Smooth muscle cell (in vitro differentiated cells): ENCODE results near the gene KLRC3. TPM values are rescaled to one million over a fixed set of nuclear protein-coding genes. Genes with fewer than 3 reads are reported as not detected.
A peak's percentile ranks its signal among the peaks of the same experiment; 100 is the strongest.
"Not testable (repeated sequence)": the region's sequence is repeated elsewhere in the genome, so short reads cannot be mapped to it uniquely, and the experiment has no call there.

ENCODE experiments used
- DNase-seq: peaks from one replicate; lab custom pipeline; 2025; ENCODE audit not compliant: unreplicated experiment; lab: John Stamatoyannopoulos, UW
- H2AFZ ChIP-seq: fragments of 200-600 bp; sonication (generic); 2 replicates; pipeline ENCODE4 v1.6.0; 2016; ENCODE audit warnings: antibody characterized with exemption, low read depth, mild to moderate bottlenecking
- H3F3A ChIP-seq: fragments of 200-600 bp; sonication (generic); 2 replicates; pipeline ENCODE4 v1.6.0; 2017; ENCODE audit warnings: antibody characterized with exemption, low read depth
- H3K27ac ChIP-seq: fragments of 200-600 bp; sonication (generic); 2 replicates; pipeline ENCODE4 v1.5.1; 2016; ENCODE audit warnings: low read depth, mild to moderate bottlenecking
- H3K27me3 ChIP-seq: fragments of 200-600 bp; sonication (generic); 2 replicates; pipeline ENCODE4 v1.6.1; 2016; ENCODE audit warnings: low read depth, mild to moderate bottlenecking
- H3K36me3 ChIP-seq: fragments of 200-600 bp; sonication (generic); 2 replicates; pipeline ENCODE4 v1.5.1; 2016; ENCODE audit warnings: low read depth
- H3K4me1 ChIP-seq: fragments of 200-600 bp; sonication (generic); 2 replicates; pipeline ENCODE4 v1.5.1; 2016; ENCODE audit warnings: low read depth
- H3K4me2 ChIP-seq: fragments of 200-600 bp; sonication (generic); 2 replicates; pipeline ENCODE4 v1.6.0; 2016; ENCODE audit warnings: mild to moderate bottlenecking
- H3K4me3 ChIP-seq: fragments of 200-600 bp; sonication (generic); 2 replicates; pipeline ENCODE4 v1.5.1; 2016; ENCODE audit warnings: mild to moderate bottlenecking
- H3K79me2 ChIP-seq: fragments of 200-600 bp; sonication (generic); 2 replicates; pipeline ENCODE4 v1.6.0; 2016; ENCODE audit warnings: low read depth, mild to moderate bottlenecking
- H3K9ac ChIP-seq: fragments of 200-600 bp; sonication (generic); 2 replicates; pipeline ENCODE4 v1.6.0; 2016; ENCODE audit warnings: low read depth
- H3K9me3 ChIP-seq: fragments of 200-600 bp; sonication (generic); replicated peaks from 2 replicates; pipeline ENCODE4 v1.5.1; 2016; ENCODE audit warnings: low read depth
- H4K20me1 ChIP-seq: fragments of 200-600 bp; sonication (generic); 2 replicates; pipeline ENCODE4 v1.6.0; 2016; ENCODE audit warnings: low read depth
- WGBS: methylation state at CpG from one replicate; pipeline ENCODE4 v1.1.7; 2016; ENCODE audit warnings: low lambda C conversion rate; 5-methylcytosine and 5-hydroxymethylcytosine counted together
- polyA plus RNA-seq: library from polyadenylated mRNA; unstranded; fragments of >200 nt; fragmentation: Nextera tagmentation; extraction: Ambion mirVana; gene quantifications from 2 replicates; pipeline ENCODE4 v1.2.1, GENCODE V29; 2016
- total RNA-seq: library from RNA; depleted of rRNA; stranded (reverse); fragments of >200 nt; gene quantifications from 2 replicates; pipeline ENCODE4 v1.2.3, GENCODE V29; 2014
- TF ChIP-seq, protein P1 (sequence below): fragments of 200-600 bp; sonication (generic); IDR thresholded peaks from 2 replicates; pipeline ENCODE4 v1.5.1; 2017; ENCODE audit warnings: borderline replicate concordance, mild to moderate bottlenecking, antibody characterized with exemption; ENCODE audit not compliant: insufficient read depth, poor library complexity, severe bottlenecking

Gene KLRC3
- total and polyA plus RNA-seq, 2 experiments from 2014 or later = not detected

DNA sequence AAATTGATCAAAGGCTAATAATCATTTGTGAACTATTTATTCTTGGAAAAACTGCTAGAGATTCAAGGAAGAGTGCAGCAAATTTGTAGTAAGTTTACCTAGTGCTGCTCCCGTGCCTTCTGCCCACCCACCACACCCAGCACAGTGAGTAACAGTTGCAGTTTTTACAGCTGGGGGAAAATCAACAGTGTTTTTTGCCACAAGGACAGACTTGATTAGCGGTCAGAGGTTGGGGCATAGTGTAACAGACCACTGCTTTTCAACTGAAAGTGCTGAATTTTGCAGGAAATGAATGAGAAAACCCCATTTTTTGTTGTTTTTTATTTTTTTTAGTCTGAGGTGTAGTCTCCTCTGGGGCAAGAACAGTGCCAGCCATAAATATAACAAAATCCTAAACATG is 23.1 kb downstream of the KLRC3 start:
- Histone ChIP-seq H4K20me1 (no peaks in the 10 kb centered on the region), H3K4me1 (peaks cover 4% of the 10 kb centered on the region), H3K36me3 (no peaks in the 10 kb centered on the region), H3K79me2 (no peaks in the 10 kb centered on the region), H3K27me3 (no peaks in the 10 kb centered on the region), H3K27ac (no peak overlapping the region), H2AFZ (no peak overlapping the region), H3F3A (no peaks in the 10 kb centered on the region), H3K9me3 (no peaks in the 10 kb centered on the region), H3K9ac (no peak overlapping the region), H3K4me3 (no peak overlapping the region), H3K4me2 (no peak overlapping the region)
- TF ChIP-seq, protein P1, sequence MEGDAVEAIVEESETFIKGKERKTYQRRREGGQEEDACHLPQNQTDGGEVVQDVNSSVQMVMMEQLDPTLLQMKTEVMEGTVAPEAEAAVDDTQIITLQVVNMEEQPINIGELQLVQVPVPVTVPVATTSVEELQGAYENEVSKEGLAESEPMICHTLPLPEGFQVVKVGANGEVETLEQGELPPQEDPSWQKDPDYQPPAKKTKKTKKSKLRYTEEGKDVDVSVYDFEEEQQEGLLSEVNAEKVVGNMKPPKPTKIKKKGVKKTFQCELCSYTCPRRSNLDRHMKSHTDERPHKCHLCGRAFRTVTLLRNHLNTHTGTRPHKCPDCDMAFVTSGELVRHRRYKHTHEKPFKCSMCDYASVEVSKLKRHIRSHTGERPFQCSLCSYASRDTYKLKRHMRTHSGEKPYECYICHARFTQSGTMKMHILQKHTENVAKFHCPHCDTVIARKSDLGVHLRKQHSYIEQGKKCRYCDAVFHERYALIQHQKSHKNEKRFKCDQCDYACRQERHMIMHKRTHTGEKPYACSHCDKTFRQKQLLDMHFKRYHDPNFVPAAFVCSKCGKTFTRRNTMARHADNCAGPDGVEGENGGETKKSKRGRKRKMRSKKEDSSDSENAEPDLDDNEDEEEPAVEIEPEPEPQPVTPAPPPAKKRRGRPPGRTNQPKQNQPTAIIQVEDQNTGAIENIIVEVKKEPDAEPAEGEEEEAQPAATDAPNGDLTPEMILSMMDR = no peak
- 63% methylated on average over 2 of the region's 2 CpGs for WGBS
- DNase-seq = no peak

DNA sequence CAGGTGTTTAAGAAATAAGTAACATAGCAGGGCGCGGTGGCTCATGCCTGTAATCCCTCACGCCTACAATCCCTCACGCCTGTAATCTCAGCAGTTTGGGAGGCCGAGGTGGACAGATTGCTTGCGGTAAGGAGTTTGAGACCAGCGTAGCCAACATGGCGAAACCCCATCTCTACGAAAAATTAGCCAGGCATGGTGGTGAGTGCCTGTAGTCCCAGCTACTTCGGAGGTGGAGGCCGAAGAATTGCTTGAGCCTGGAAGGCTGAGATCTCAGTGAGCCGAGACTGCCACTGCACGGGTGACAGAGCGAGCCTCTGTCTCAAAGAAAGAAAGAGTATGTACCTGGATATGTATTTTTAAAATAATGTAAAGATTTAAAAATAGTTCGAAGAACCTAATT is 24.2 kb downstream of the KLRC3 start:
- H3K9me3 ChIP-seq, H3K27ac ChIP-seq, H4K20me1 ChIP-seq, H3K9ac ChIP-seq, H3K4me3 ChIP-seq, H3K4me1 ChIP-seq, H3K36me3 ChIP-seq, H2AFZ ChIP-seq, H3K79me2 ChIP-seq, H3K27me3 ChIP-seq, DNase-seq, H3K4me2 ChIP-seq, H3F3A ChIP-seq: not testable (repeated sequence)
- WGBS = 95% methylated on average over 15 of the region's 15 CpGs

DNA sequence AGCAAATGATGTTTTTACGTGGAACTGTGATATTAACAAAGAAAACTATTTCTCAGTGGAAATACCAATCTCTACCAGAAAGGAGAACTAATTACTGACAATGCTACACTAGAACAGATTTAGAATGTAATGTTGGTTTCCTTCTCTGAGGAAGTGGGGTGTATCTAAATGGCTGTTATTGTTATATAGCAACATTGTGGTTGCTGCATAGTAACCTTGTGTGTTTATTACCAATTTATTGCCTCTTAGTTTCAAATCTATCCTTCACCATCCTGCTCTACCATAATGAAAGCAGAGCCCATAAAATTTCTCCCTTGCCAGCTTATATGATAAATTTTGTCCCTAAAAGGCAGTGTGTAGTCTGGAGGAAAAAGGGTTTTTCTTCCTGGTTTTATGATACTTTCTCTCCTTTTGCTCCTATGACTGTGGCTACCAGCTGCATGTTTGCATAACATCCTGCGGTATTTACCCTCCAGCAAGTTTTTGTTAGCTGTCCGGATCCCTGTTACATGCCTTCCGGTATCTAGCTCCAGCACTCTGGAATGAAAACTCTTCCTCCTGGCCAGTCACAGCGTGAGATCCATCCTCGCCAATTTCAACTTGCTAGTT is 24.9 kb downstream of the KLRC3 start:
- Histone ChIP-seq H4K20me1 (no peaks in the 10 kb centered on the region), H2AFZ (peak overlapping the region; percentile 73), H3K9me3 (no peaks in the 10 kb centered on the region), H3K9ac (peak overlapping the region; percentile 55), H3K79me2 (no peaks in the 10 kb centered on the region), H3F3A (no peaks in the 10 kb centered on the region), H3K36me3 (no peaks in the 10 kb centered on the region), H3K4me3 (no peak overlapping the region), H3K4me2 (peak overlapping the region; percentile 68), H3K4me1 (peaks cover 5% of the 10 kb centered on the region), H3K27ac (peak overlapping the region; percentile 81), H3K27me3 (no peaks in the 10 kb centered on the region)
- TF ChIP-seq, protein P1 = no peak
- no peak for DNase-seq
- WGBS = 33% methylated on average over 6 of the region's 6 CpGs

DNA sequence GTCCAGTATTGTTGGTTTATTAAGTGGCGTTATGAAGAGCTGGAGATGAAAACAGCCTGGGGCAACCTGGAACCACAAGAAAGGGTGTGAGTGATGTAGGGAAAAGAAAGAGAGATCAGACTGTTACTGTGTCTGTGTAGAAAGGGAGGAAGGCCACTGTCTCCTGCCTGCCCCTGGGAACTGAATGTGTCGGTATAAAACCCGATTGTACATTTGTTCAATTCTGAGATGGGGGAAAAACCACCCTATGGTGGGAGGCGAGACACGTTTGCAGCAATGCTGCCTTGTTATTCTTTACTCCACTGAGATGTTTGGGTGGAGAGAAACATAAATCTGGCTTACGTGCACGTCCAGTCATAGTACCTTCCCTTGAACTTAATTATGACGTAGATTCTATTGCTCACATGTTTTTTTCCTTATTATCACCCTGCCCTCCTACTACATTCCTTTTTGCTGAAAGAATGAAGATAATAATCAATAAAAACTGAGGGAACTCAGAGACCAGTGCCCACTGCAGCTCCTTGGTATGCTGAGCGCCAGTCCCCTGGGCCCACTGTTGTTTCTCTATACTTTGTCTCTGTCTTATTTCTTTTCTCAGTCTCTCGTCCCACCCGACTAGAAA is 25.8 kb downstream of the KLRC3 start:
- H3K9ac ChIP-seq = peak overlapping the region; percentile 55
- H3K4me3 ChIP-seq, H4K20me1 ChIP-seq, H3K36me3 ChIP-seq, H3K9me3 ChIP-seq, H3K27me3 ChIP-seq, H3K79me2 ChIP-seq, H3K4me1 ChIP-seq, DNase-seq, H2AFZ ChIP-seq, H3F3A ChIP-seq: not testable (repeated sequence)
- 81% methylated on average over 11 of the region's 11 CpGs for WGBS
- peak overlapping the region; percentile 81 for H3K27ac ChIP-seq
- peak overlapping the region; percentile 68 for H3K4me2 ChIP-seq
